Vagina (tissue), 2 donors: Measurements from ENCODE around the gene WNT5A.

Source experiments
- CTCF ChIP-seq, 3 experiments: fragments of 450-650 bp in 2 of 3; fragments of 200-600 bp in 1 of 3; sonication (generic) in 1 of 3; IDR thresholded peaks; one replicate each; pipeline ENCODE4 v1.5.1; 2017 to 2019; ENCODE audit warnings: antibody characterized with exemption in 3 of 3, mild to moderate bottlenecking in 2 of 3, moderate library complexity in 2 of 3
- POLR2A ChIP-seq, 2 donors: fragments of 450-650 bp; IDR thresholded peaks; one replicate each; pipeline ENCODE4 v1.6.1; 2017; ENCODE audit warnings: antibody characterized with exemption in 2 of 2, mild to moderate bottlenecking in 2 of 2, moderate library complexity in 2 of 2
- POLR2AphosphoS5 ChIP-seq, 2 donors: sonication (generic); formaldehyde crosslinking; IDR thresholded peaks; one replicate each; pipeline ENCODE4 v1.9.0; 2017; ENCODE audit warnings: antibody characterized with exemption in 2 of 2, mild to moderate bottlenecking in 2 of 2, low read depth in 1 of 2; ENCODE audit not compliant: insufficient read depth in 1 of 2

GRCh38 chr3:55525436-55525835, 38.3 kb upstream of the WNT5A start:
- TF ChIP-seq CTCF (IDR thresholded peaks at IDR 0.05) (no peak), POLR2A (IDR thresholded peaks at IDR 0.05) (no peak), POLR2AphosphoS5 (IDR thresholded peaks at IDR 0.05; ENCODE audit: insufficient read depth in 1 of 2, low read depth in 1 of 2) (no peak)
